Liver (tissue), 9 donors: Measurements from ENCODE around the gene LRGUK. TPM values are rescaled to one million over a fixed set of nuclear protein-coding genes. Genes with fewer than 3 reads are reported as not detected.

Experiments used
- DNase-seq: peaks from one replicate; pipeline ENCODE4 v3.0.0-alpha.2; 2017; ENCODE audit warnings: low spot score
- H3K27ac ChIP-seq, 2 donors: one replicate each; pipeline ENCODE4 v1.7.0; 2013; ENCODE audit warnings: inconsistent platforms in 2 of 2, low read length in 2 of 2, control low read depth in 1 of 2, low read depth in 1 of 2, mild to moderate bottlenecking in 1 of 2
- H3K27me3 ChIP-seq, 4 donors: one replicate each; pipeline versions ENCODE4 v1.6.1 to v1.7.0; 2013; ENCODE audit warnings: low read length in 3 of 4, inconsistent platforms in 1 of 4, mild to moderate bottlenecking in 1 of 4, moderate library complexity in 1 of 4; ENCODE audit not compliant: control insufficient read depth in 4 of 4, insufficient read depth in 4 of 4
- H3K36me3 ChIP-seq, 4 donors: one replicate each; pipeline versions ENCODE4 v1.6.1 to v1.7.0; 2013; ENCODE audit warnings: low read length in 3 of 4, mild to moderate bottlenecking in 3 of 4, low read depth in 1 of 4, moderate library complexity in 1 of 4; ENCODE audit not compliant: control insufficient read depth in 4 of 4, insufficient read depth in 3 of 4
- H3K4me1 ChIP-seq, 4 donors: one replicate each; pipeline versions ENCODE4 v1.6.1 to v1.7.0; 2013; ENCODE audit warnings: low read length in 3 of 4, mild to moderate bottlenecking in 3 of 4, moderate library complexity in 1 of 4; ENCODE audit not compliant: control insufficient read depth in 4 of 4, insufficient read depth in 4 of 4
- H3K4me3 ChIP-seq, 3 donors: one replicate each; pipeline versions ENCODE4 v1.6.1 to v1.7.0; 2013; ENCODE audit warnings: low read length in 3 of 3, control low read depth in 1 of 3, low read depth in 1 of 3, mild to moderate bottlenecking in 1 of 3
- H3K9ac ChIP-seq, 2 donors: one replicate each; pipeline ENCODE4 v1.7.0; 2013; ENCODE audit warnings: low read length in 2 of 2, mild to moderate bottlenecking in 2 of 2, moderate library complexity in 2 of 2, control low read depth in 1 of 2, low read depth in 1 of 2
- H3K9me3 ChIP-seq, 4 donors: one replicate each; pipeline versions ENCODE4 v1.6.1 to v1.7.0; 2013; ENCODE audit warnings: low read length in 3 of 4; ENCODE audit not compliant: control insufficient read depth in 4 of 4
- ATF3 ChIP-seq: IDR thresholded peaks from 2 replicates; pipeline ENCODE4 v1.6.1; 2016; ENCODE audit warnings: antibody characterized with exemption
- EGR1 ChIP-seq, 2 donors: IDR thresholded peaks; 2 replicates each; pipeline ENCODE4 v1.6.1; 2016 to 2018; ENCODE audit warnings: antibody characterized with exemption in 2 of 2, low read depth in 2 of 2
- FOXA1 ChIP-seq: IDR thresholded peaks from 2 replicates; pipeline ENCODE4 v1.6.1; 2016; ENCODE audit warnings: antibody characterized with exemption
- FOXA2 ChIP-seq: IDR thresholded peaks from 2 replicates; pipeline ENCODE4 v1.6.1; 2016; ENCODE audit warnings: antibody characterized with exemption
- GABPA ChIP-seq, 2 donors: IDR thresholded peaks in 1 of 2; conservative IDR thresholded peaks in 1 of 2; 2 replicates each; pipeline ENCODE4 v1.6.1; 2016; ENCODE audit warnings: antibody characterized with exemption in 2 of 2, mild to moderate bottlenecking in 1 of 2, moderate library complexity in 1 of 2
- HNF4A ChIP-seq, 2 donors: conservative IDR thresholded peaks; 2 replicates each; pipeline ENCODE4 v1.6.1; 2016; ENCODE audit warnings: antibody characterized with exemption in 2 of 2, mild to moderate bottlenecking in 2 of 2
- HNF4G ChIP-seq: IDR thresholded peaks from 2 replicates; pipeline ENCODE4 v1.6.1; 2016; ENCODE audit warnings: antibody characterized with exemption
- JUND ChIP-seq, 2 donors: IDR thresholded peaks; 2 replicates each; pipeline ENCODE4 v1.6.1; 2016; ENCODE audit warnings: antibody characterized with exemption in 2 of 2
- NR2F2 ChIP-seq: IDR thresholded peaks from 2 replicates; pipeline ENCODE4 v1.6.1; 2016; ENCODE audit warnings: antibody characterized with exemption
- RAD21 ChIP-seq, 2 donors: IDR thresholded peaks; 2 replicates each; pipeline ENCODE4 v1.6.1; 2016; ENCODE audit warnings: antibody characterized with exemption in 2 of 2, mild to moderate bottlenecking in 2 of 2
- REST ChIP-seq: IDR thresholded peaks from 2 replicates; pipeline ENCODE4 v1.6.1; 2016; ENCODE audit warnings: antibody characterized with exemption, mild to moderate bottlenecking
- RXRA ChIP-seq, 2 donors: IDR thresholded peaks; 2 replicates each; pipeline ENCODE4 v1.6.1; 2017 to 2018; ENCODE audit warnings: antibody characterized with exemption in 2 of 2, mild to moderate bottlenecking in 1 of 2
- SP1 ChIP-seq: IDR thresholded peaks from 2 replicates; pipeline ENCODE4 v1.6.1; 2018; ENCODE audit warnings: antibody characterized with exemption, mild to moderate bottlenecking
- TAF1 ChIP-seq: conservative IDR thresholded peaks from 2 replicates; pipeline ENCODE4 v1.6.1; 2016; ENCODE audit warnings: antibody characterized with exemption, mild to moderate bottlenecking
- YY1 ChIP-seq: IDR thresholded peaks from 2 replicates; pipeline ENCODE4 v1.6.1; 2016; ENCODE audit warnings: antibody characterized with exemption, mild to moderate bottlenecking
- WGBS: extraction: QIAGEN DNeasy Blood & Tissue Kit; methylation state at CpG from one replicate; pipeline ENCODE4 v1.1.7; 2013; 5-methylcytosine and 5-hydroxymethylcytosine counted together
- polyA plus RNA-seq, 2 donors: library from polyadenylated mRNA; stranded (reverse) in 1 of 2; unstranded in 1 of 2; fragments of 200-250 nt in 1 of 2; fragments of >200 nt in 1 of 2; fragmentation: Nextera tagmentation in 1 of 2; extraction: Ambion mirVana in 1 of 2; gene quantifications; one replicate each; pipeline versions ENCODE4 v1.2.1 to v1.2.3, GENCODE V29; 2013 to 2015
- total RNA-seq, 2 donors: library from RNA; depleted of rRNA; stranded (reverse); fragments of >200 nt; gene quantifications; one replicate each; pipeline ENCODE4 v1.2.3, GENCODE V29; 2014
- TF ChIP-seq, protein P1 (sequence below): IDR thresholded peaks from 2 replicates; pipeline ENCODE4 v1.6.1; 2016; ENCODE audit warnings: antibody characterized with exemption
- TF ChIP-seq, protein P2 (sequence below): IDR thresholded peaks from 2 replicates; pipeline ENCODE4 v1.6.1; 2016; ENCODE audit warnings: antibody characterized with exemption
- TF ChIP-seq, protein P3 (sequence below): fragments of 150-350 bp; IDR thresholded peaks from 2 replicates; pipeline ENCODE4 v1.5.1; 2017; ENCODE audit warnings: improper control_type of control experiment, low read depth, low read length; ENCODE audit not compliant: missing input control
- donor health status: healthy.
- donor health status: healthy.
- donor health status: healthy.
- donor health status: healthy.
- donor health status: healthy.

The LRGUK gene
- total and polyA plus RNA-seq, 4 donors = 0.03 to 0.50 (median 0.12) TPM

DNA sequence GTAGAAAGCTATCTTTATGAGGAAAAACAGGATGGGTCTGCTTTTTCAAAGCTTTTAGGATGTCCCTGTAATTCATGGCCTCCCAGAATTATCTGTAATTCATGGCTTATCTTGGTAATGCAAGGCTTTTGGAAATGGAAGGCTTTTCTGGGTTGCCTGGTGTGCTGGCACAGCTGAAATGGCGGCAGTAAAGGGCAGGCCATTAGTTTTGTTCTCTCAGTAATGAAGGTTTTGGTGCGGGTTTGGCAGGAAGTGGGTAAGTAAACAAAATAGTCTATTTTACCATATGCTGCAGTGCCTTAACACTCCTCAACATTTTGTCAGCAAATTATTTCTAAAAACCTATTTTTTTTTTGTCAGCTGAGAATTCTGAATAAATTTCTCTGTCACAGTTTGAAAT lies 69.3 kb downstream of the LRGUK start:
- H3K4me3 ChIP-seq = no peak overlapping the region
- DNase-seq = no peak
- no peaks in the 10 kb centered on the region for H3K27me3 ChIP-seq
- WGBS = 89% methylated on average over 2 of the region's 2 CpGs
- H3K36me3 ChIP-seq = no peaks in the 10 kb centered on the region
- no peaks in the 10 kb centered on the region for H3K4me1 ChIP-seq
- no peak overlapping the region for H3K27ac ChIP-seq
- no peak overlapping the region for H3K9ac ChIP-seq
- TF ChIP-seq SP1 (no peak), ATF3 (no peak), FOXA2 (no peak), HNF4A (conservative IDR thresholded peaks at IDR 0.05) (no peak), FOXA1 (no peak), GABPA (IDR thresholded peaks at IDR 0.05 in 1 of 2, conservative IDR thresholded peaks at IDR 0.05 in 1 of 2) (no peak), RXRA (IDR thresholded peaks at IDR 0.05) (no peak), TAF1 (no peak), NR2F2 (no peak), REST (no peak), EGR1 (IDR thresholded peaks at IDR 0.05; ENCODE audit: low read depth in 2 of 2) (no peak)
- no peaks in the 10 kb centered on the region for H3K9me3 ChIP-seq

DNA sequence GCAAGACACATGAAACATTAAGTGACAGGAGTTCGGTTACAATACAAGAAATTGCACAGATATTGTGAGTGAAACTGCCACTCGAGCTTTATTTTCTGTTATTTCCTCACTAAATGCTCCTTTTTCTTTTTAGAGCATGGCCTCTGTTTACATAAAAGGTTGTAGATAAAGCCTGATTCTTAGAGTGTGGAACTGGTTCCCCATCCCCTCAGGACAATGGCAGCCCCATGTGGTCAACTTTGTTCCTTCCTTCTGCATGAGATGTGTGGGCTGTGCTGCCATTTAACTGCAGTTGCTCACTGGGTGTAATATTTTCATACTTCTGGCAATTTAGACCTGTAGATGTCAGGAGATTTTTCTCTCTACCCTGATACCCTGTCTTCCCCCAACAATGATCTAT lies 70.2 kb downstream of the LRGUK start:
- Histone ChIP-seq H3K9ac (no peak overlapping the region), H3K4me1 (no peaks in the 10 kb centered on the region), H3K36me3 (no peaks in the 10 kb centered on the region), H3K4me3 (no peak overlapping the region), H3K27ac (no peak overlapping the region), H3K27me3 (no peaks in the 10 kb centered on the region), H3K9me3 (no peaks in the 10 kb centered on the region)
- no peak for DNase-seq
- TF ChIP-seq YY1 (no peak), FOXA2 (no peak), HNF4A (conservative IDR thresholded peaks at IDR 0.05) (no peak), SP1 (no peak), JUND (IDR thresholded peaks at IDR 0.05) (no peak), RAD21 (IDR thresholded peaks at IDR 0.05) (no peak), RXRA (IDR thresholded peaks at IDR 0.05) (no peak), TAF1 (no peak), ATF3 (no peak), NR2F2 (no peak), EGR1 (IDR thresholded peaks at IDR 0.05; ENCODE audit: low read depth in 2 of 2) (no peak), FOXA1 (no peak), GABPA (IDR thresholded peaks at IDR 0.05 in 1 of 2, conservative IDR thresholded peaks at IDR 0.05 in 1 of 2) (no peak), HNF4G (no peak)
- TF ChIP-seq, protein P1, sequence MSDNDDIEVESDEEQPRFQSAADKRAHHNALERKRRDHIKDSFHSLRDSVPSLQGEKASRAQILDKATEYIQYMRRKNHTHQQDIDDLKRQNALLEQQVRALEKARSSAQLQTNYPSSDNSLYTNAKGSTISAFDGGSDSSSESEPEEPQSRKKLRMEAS = no peak
- TF ChIP-seq, protein P2, sequence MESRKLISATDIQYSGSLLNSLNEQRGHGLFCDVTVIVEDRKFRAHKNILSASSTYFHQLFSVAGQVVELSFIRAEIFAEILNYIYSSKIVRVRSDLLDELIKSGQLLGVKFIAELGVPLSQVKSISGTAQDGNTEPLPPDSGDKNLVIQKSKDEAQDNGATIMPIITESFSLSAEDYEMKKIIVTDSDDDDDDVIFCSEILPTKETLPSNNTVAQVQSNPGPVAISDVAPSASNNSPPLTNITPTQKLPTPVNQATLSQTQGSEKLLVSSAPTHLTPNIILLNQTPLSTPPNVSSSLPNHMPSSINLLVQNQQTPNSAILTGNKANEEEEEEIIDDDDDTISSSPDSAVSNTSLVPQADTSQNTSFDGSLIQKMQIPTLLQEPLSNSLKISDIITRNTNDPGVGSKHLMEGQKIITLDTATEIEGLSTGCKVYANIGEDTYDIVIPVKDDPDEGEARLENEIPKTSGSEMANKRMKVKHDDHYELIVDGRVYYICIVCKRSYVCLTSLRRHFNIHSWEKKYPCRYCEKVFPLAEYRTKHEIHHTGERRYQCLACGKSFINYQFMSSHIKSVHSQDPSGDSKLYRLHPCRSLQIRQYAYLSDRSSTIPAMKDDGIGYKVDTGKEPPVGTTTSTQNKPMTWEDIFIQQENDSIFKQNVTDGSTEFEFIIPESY = no peak
- TF ChIP-seq, protein P3, sequence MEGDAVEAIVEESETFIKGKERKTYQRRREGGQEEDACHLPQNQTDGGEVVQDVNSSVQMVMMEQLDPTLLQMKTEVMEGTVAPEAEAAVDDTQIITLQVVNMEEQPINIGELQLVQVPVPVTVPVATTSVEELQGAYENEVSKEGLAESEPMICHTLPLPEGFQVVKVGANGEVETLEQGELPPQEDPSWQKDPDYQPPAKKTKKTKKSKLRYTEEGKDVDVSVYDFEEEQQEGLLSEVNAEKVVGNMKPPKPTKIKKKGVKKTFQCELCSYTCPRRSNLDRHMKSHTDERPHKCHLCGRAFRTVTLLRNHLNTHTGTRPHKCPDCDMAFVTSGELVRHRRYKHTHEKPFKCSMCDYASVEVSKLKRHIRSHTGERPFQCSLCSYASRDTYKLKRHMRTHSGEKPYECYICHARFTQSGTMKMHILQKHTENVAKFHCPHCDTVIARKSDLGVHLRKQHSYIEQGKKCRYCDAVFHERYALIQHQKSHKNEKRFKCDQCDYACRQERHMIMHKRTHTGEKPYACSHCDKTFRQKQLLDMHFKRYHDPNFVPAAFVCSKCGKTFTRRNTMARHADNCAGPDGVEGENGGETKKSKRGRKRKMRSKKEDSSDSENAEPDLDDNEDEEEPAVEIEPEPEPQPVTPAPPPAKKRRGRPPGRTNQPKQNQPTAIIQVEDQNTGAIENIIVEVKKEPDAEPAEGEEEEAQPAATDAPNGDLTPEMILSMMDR = no peak
- WGBS = 93% methylated on average over 2 of the region's 2 CpGs
